NCI-H1092 (cell line): Measurements from ENCODE around the gene NDC1.
"Not testable (repeated sequence)": the region's sequence is repeated elsewhere in the genome, so short reads cannot be mapped to it uniquely, and the experiment has no call there.

Experiments
- DNase-seq: peaks from one replicate; lab custom pipeline; 2025; lab: John Stamatoyannopoulos, UW

Gene NDC1

GRCh38 chr1:53825306-53825705, 12.8 kb downstream of the NDC1 start:
- DNase-seq = no peak

GRCh38 chr1:53822931-53823330, 15.2 kb downstream of the NDC1 start:
- no peak for DNase-seq

- no peak for DNase-seq
These were observed 16.7 kb downstream of the NDC1 start for GRCh38 chr1:53821380-53821779.

- DNase-seq = no peak
These were observed 18.7 kb downstream of the NDC1 start for GRCh38 chr1:53819387-53819786.

- DNase-seq = not testable (repeated sequence)
These were observed 21.5 kb downstream of the NDC1 start for GRCh38 chr1:53816584-53816983.

GRCh38 chr1:53815484-53815883, 22.6 kb downstream of the NDC1 start:
- DNase-seq = not testable (repeated sequence)

GRCh38 chr1:53811414-53811851, 26.7 kb downstream of the NDC1 start:
- no peak for DNase-seq

- no peak for DNase-seq
These were observed 27.6 kb downstream of the NDC1 start for GRCh38 chr1:53810497-53810896.

GRCh38 chr1:53810007-53810406, 28.1 kb downstream of the NDC1 start:
- no peak for DNase-seq

- no peak for DNase-seq
These were observed 30.2 kb downstream of the NDC1 start for GRCh38 chr1:53807916-53808315.

- no peak for DNase-seq
These were observed 33.1 kb downstream of the NDC1 start for GRCh38 chr1:53804791-53805505.

- no peak for DNase-seq
These were observed 33.9 kb downstream of the NDC1 start for GRCh38 chr1:53804181-53804580.

GRCh38 chr1:53800621-53801020, 37.5 kb downstream of the NDC1 start:
- DNase-seq = no peak

- DNase-seq = no peak
These were observed 39.0 kb downstream of the NDC1 start for GRCh38 chr1:53799141-53799540.

GRCh38 chr1:53792806-53793205, 45.3 kb downstream of the NDC1 start:
- DNase-seq = no peak

- DNase-seq = no peak
These were observed 50.4 kb downstream of the NDC1 start for GRCh38 chr1:53787655-53788054.

GRCh38 chr1:53783056-53783455, 55.0 kb downstream of the NDC1 start:
- DNase-seq = no peak

- no peak for DNase-seq
These were observed 56.4 kb downstream of the NDC1 start for GRCh38 chr1:53781654-53782053.

GRCh38 chr1:53777272-53777671, 60.8 kb downstream of the NDC1 start:
- DNase-seq = no peak

- DNase-seq = no peak
These were observed 66.4 kb downstream of the NDC1 start for GRCh38 chr1:53771648-53772047.

GRCh38 chr1:53769780-53770179, 68.3 kb downstream of the NDC1 start:
- no peak for DNase-seq

GRCh38 chr1:53769184-53769583, 68.9 kb downstream of the NDC1 start:
- DNase-seq = no peak

- DNase-seq = no peak
These were observed 71.2 kb downstream of the NDC1 start for GRCh38 chr1:53766831-53767405.

- no peak for DNase-seq
These were observed 71.8 kb downstream of the NDC1 start for GRCh38 chr1:53766194-53766742.
